HCT116 (cell line): ENCODE measurements around the gene CCDC9.

Source experiments
- ATF3 ChIP-seq: IDR thresholded peaks from 2 replicates; pipeline ENCODE4 v1.6.1; 2012
- CEBPB ChIP-seq: IDR thresholded peaks from 2 replicates; pipeline ENCODE4 v1.6.1; 2012; ENCODE audit warnings: low read depth
- CTCF ChIP-seq, 3 experiments: fragments of 200-600 bp in 1 of 3; sonication (generic) in 1 of 3; IDR thresholded peaks in 2 of 3; conservative IDR thresholded peaks in 1 of 3; 2 replicates each; pipeline ENCODE4 v1.5.1; 2012 to 2017; ENCODE audit warnings: low read depth in 2 of 3, low read length in 2 of 3, antibody characterized with exemption in 1 of 3, borderline replicate concordance in 1 of 3, control low read depth in 1 of 3, mild to moderate bottlenecking in 1 of 3, mixed read lengths in 1 of 3, mixed run types in 1 of 3, moderate library complexity in 1 of 3; ENCODE audit not compliant: insufficient read depth in 1 of 3
- EGR1 ChIP-seq: IDR thresholded peaks from 2 replicates; pipeline ENCODE4 v1.6.1; 2012; ENCODE audit warnings: low read depth
- EZH2 ChIP-seq: fragments of 200-600 bp; sonication (generic); IDR thresholded peaks from 2 replicates; pipeline ENCODE4 v1.6.1; 2017; ENCODE audit warnings: antibody characterized with exemption, mixed run types
- JUND ChIP-seq: IDR thresholded peaks from 2 replicates; pipeline ENCODE4 v1.6.1; 2012
- MAX ChIP-seq: IDR thresholded peaks from 2 replicates; pipeline ENCODE4 v1.6.1; 2012
- POLR2A ChIP-seq: IDR thresholded peaks from 2 replicates; pipeline ENCODE4 v1.7.0; 2011; ENCODE audit warnings: borderline replicate concordance; ENCODE audit not compliant: insufficient read depth, insufficient read length; ENCODE audit errors: extremely low read depth
- POLR2AphosphoS5 ChIP-seq: IDR thresholded peaks from 2 replicates; pipeline ENCODE4 v1.6.1; 2011; ENCODE audit warnings: mild to moderate bottlenecking, low read depth, low read length, moderate library complexity
- RAD21 ChIP-seq: IDR thresholded peaks from 2 replicates; pipeline ENCODE4 v1.6.1; 2012; ENCODE audit warnings: low read depth, mild to moderate bottlenecking
- REST ChIP-seq: IDR thresholded peaks from 2 replicates; pipeline ENCODE4 v1.6.1; 2012; ENCODE audit warnings: low read depth
- YY1 ChIP-seq: IDR thresholded peaks from 2 replicates; pipeline ENCODE4 v1.6.1; 2011; ENCODE audit warnings: low read length, low read depth, moderate library complexity, mild to moderate bottlenecking; ENCODE audit not compliant: insufficient replicate concordance; ENCODE audit errors: extremely low read depth
- ZNF274 ChIP-seq: fragments of 200-500 bp; sonication (Bioruptor generic); IDR thresholded peaks from 2 replicates; pipeline ENCODE4 v1.6.1; 2014; ENCODE audit warnings: mild to moderate bottlenecking, low read depth, low read length, inconsistent platforms

- TF ChIP-seq REST = no peak
- TF ChIP-seq JUND = peak; percentile 80
- TF ChIP-seq POLR2A = no peak
- TF ChIP-seq RAD21 = no peak
- TF ChIP-seq EZH2 = no peak
- TF ChIP-seq CTCF (IDR thresholded peaks at IDR 0.05 in 2 of 3, conservative IDR thresholded peaks at IDR 0.05 in 1 of 3; ENCODE audit: borderline replicate concordance in 1 of 3, insufficient read depth in 1 of 3, low read depth in 2 of 3, low read length in 2 of 3) = no peak
- TF ChIP-seq CEBPB = peak; percentile 99
- no peak for TF ChIP-seq ZNF274
- no peak for TF ChIP-seq YY1
- TF ChIP-seq MAX = peak; percentile 67; the same call in 1 of the 2 replicates
- TF ChIP-seq POLR2AphosphoS5 = peak; percentile 57; the same call in 1 of the 2 replicates
- no peak for TF ChIP-seq ATF3
- no peak for TF ChIP-seq EGR1
Measured at GRCh38 chr19:47315125-47315821, 58.9 kb downstream of the CCDC9 start.
